Upper lobe of left lung (tissue), 4 donors: ENCODE measurements around the gene MC5R.

Source experiments
- POLR2AphosphoS5 ChIP-seq, 2 donors: sonication (generic); formaldehyde crosslinking; IDR thresholded peaks; one replicate each; pipeline ENCODE4 v1.5.1; 2017; ENCODE audit warnings: antibody characterized with exemption in 2 of 2
- TF ChIP-seq, protein P1 (sequence below), 6 experiments: fragments of 450-650 bp in 4 of 6; fragments of 200-600 bp in 2 of 6; sonication (generic) in 2 of 6; IDR thresholded peaks; one replicate each; pipeline ENCODE4 v1.5.1; 2016 to 2019; ENCODE audit warnings: antibody characterized with exemption in 6 of 6

DNA sequence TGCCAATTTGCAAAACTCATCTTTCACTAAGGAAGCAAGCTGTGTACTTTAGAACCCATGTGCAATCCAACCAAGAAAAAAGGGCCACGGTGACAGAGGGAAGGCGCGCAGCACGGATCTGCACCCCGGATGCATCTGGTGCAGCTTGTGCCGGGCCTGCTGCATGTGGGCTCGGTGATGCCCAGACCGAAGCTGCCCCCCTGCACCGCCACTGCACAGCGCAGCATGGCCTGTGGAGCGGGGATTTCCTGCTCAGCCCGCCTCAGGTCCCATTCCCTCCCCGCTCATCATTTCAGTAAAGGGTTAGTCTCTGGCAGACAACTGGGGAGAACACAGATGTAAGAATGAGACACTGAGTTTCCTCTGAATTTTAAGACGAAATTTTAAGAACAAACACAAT lies 48.4 kb downstream of the MC5R start:
- TF ChIP-seq POLR2AphosphoS5 (IDR thresholded peaks at IDR 0.05) = no peak
- TF ChIP-seq, protein P1, sequence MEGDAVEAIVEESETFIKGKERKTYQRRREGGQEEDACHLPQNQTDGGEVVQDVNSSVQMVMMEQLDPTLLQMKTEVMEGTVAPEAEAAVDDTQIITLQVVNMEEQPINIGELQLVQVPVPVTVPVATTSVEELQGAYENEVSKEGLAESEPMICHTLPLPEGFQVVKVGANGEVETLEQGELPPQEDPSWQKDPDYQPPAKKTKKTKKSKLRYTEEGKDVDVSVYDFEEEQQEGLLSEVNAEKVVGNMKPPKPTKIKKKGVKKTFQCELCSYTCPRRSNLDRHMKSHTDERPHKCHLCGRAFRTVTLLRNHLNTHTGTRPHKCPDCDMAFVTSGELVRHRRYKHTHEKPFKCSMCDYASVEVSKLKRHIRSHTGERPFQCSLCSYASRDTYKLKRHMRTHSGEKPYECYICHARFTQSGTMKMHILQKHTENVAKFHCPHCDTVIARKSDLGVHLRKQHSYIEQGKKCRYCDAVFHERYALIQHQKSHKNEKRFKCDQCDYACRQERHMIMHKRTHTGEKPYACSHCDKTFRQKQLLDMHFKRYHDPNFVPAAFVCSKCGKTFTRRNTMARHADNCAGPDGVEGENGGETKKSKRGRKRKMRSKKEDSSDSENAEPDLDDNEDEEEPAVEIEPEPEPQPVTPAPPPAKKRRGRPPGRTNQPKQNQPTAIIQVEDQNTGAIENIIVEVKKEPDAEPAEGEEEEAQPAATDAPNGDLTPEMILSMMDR (IDR thresholded peaks at IDR 0.05) = no peak
